Endothelial cell of umbilical vein (primary cell): Measurements from ENCODE around the gene TRIM24.

Experiments
- EZH2 ChIP-seq: IDR thresholded peaks from 2 replicates; pipeline ENCODE4 v1.6.1; 2012; ENCODE audit warnings: borderline replicate concordance, low read depth, mild to moderate bottlenecking, moderate library complexity, low read length, inconsistent platforms; ENCODE audit not compliant: severe bottlenecking
- FOS ChIP-seq: IDR thresholded peaks from 2 replicates; pipeline ENCODE4 v1.6.1; 2011; ENCODE audit warnings: mild to moderate bottlenecking, low read length, moderate library complexity, borderline replicate concordance; ENCODE audit not compliant: insufficient read depth
- JUN ChIP-seq: IDR thresholded peaks from 2 replicates; pipeline ENCODE4 v1.6.1; 2011; ENCODE audit warnings: borderline replicate concordance, low read depth; ENCODE audit not compliant: insufficient read length, insufficient read depth
- MYC ChIP-seq: IDR thresholded peaks from one replicate; pipeline ENCODE4 v1.6.1; 2011; ENCODE audit warnings: mild to moderate bottlenecking, low read depth, low read length
- POLR2A ChIP-seq: IDR thresholded peaks from 2 replicates; pipeline ENCODE4 v1.6.1; 2012; ENCODE audit warnings: low read depth, mild to moderate bottlenecking, control low read depth, low read length
- POLR2AphosphoS5 ChIP-seq: IDR thresholded peaks from 2 replicates; pipeline ENCODE4 v1.6.1; 2012; ENCODE audit warnings: low read depth, mild to moderate bottlenecking, control low read depth, low read length, moderate library complexity; ENCODE audit not compliant: insufficient read depth
- TF ChIP-seq, protein P1 (sequence below), 2 donors: IDR thresholded peaks; 1 replicate in 1 of 2; 2 replicates in 1 of 2; pipeline ENCODE4 v1.5.1; 2011; ENCODE audit warnings: low read length in 2 of 2, mild to moderate bottlenecking in 2 of 2, moderate library complexity in 2 of 2, control low read depth in 1 of 2, inconsistent platforms in 1 of 2, low read depth in 1 of 2; ENCODE audit not compliant: insufficient read depth in 1 of 2; ENCODE audit errors: extremely low read depth in 1 of 2
- TF ChIP-seq, protein P2 (sequence below): IDR thresholded peaks from 2 replicates; pipeline ENCODE4 v1.6.1; 2011; ENCODE audit not compliant: insufficient read depth, insufficient read length

DNA sequence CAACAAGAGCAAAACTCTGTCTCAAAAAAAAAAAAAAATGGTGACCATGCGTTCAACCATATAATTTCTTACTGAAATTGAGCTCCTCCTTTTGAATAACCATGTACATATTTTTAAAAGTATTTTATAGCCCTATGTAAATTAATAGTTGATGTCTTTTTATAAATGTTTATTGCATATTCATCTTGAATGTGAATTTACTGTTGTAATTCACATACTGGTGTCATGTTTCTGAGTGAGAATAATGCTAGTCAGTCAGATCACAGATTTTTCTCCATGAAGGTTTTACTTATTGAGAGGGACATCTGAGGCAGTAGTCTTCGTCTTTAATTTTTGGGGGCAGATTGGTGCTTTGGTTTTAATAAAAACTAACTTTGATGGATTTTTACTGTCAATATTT is 128.9 kb downstream of the TRIM24 start:
- no peak for TF ChIP-seq POLR2AphosphoS5
- TF ChIP-seq, protein P1, sequence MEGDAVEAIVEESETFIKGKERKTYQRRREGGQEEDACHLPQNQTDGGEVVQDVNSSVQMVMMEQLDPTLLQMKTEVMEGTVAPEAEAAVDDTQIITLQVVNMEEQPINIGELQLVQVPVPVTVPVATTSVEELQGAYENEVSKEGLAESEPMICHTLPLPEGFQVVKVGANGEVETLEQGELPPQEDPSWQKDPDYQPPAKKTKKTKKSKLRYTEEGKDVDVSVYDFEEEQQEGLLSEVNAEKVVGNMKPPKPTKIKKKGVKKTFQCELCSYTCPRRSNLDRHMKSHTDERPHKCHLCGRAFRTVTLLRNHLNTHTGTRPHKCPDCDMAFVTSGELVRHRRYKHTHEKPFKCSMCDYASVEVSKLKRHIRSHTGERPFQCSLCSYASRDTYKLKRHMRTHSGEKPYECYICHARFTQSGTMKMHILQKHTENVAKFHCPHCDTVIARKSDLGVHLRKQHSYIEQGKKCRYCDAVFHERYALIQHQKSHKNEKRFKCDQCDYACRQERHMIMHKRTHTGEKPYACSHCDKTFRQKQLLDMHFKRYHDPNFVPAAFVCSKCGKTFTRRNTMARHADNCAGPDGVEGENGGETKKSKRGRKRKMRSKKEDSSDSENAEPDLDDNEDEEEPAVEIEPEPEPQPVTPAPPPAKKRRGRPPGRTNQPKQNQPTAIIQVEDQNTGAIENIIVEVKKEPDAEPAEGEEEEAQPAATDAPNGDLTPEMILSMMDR (IDR thresholded peaks at IDR 0.05; ENCODE audit: extremely low read depth in 1 of 2, insufficient read depth in 1 of 2, low read depth in 1 of 2, low read length in 2 of 2): no peak
- TF ChIP-seq, protein P2, sequence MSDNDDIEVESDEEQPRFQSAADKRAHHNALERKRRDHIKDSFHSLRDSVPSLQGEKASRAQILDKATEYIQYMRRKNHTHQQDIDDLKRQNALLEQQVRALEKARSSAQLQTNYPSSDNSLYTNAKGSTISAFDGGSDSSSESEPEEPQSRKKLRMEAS: no peak
- TF ChIP-seq POLR2A: no peak
- no peak for TF ChIP-seq FOS
- no peak for TF ChIP-seq JUN
- no peak for TF ChIP-seq EZH2
- no peak for TF ChIP-seq MYC
